ENCODE measurements around the gene KRT78.

KRT78 gene

GRCh38 chr12:52829986-52830770 lies 18.6 kb downstream of the KRT78 start:
- H2AFZ ChIP-seq = no peak overlapping the region
- no peaks in the 10 kb centered on the region for H3K79me2 ChIP-seq
- H3K4me2 ChIP-seq (ENCODE audit: low read length) = no peak overlapping the region
- H3K27me3 ChIP-seq (ENCODE audit: control insufficient read depth, insufficient read depth, low read length) = no peaks in the 10 kb centered on the region
- H3K4me3 ChIP-seq (ENCODE audit: low read depth, low read length) = no peak overlapping the region
- no peak overlapping the region for H3K27ac ChIP-seq
- no peaks in the 10 kb centered on the region for H3K4me1 ChIP-seq
- TF ChIP-seq, protein P1, sequence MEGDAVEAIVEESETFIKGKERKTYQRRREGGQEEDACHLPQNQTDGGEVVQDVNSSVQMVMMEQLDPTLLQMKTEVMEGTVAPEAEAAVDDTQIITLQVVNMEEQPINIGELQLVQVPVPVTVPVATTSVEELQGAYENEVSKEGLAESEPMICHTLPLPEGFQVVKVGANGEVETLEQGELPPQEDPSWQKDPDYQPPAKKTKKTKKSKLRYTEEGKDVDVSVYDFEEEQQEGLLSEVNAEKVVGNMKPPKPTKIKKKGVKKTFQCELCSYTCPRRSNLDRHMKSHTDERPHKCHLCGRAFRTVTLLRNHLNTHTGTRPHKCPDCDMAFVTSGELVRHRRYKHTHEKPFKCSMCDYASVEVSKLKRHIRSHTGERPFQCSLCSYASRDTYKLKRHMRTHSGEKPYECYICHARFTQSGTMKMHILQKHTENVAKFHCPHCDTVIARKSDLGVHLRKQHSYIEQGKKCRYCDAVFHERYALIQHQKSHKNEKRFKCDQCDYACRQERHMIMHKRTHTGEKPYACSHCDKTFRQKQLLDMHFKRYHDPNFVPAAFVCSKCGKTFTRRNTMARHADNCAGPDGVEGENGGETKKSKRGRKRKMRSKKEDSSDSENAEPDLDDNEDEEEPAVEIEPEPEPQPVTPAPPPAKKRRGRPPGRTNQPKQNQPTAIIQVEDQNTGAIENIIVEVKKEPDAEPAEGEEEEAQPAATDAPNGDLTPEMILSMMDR (IDR thresholded peaks at IDR 0.05) = no peak
- H3K9me3 ChIP-seq (ENCODE audit: control insufficient read depth, low read length) = no peaks in the 10 kb centered on the region
- H3K9ac ChIP-seq = no peak overlapping the region
- H3K36me3 ChIP-seq (ENCODE audit: control insufficient read depth, insufficient read depth, low read length) = no peaks in the 10 kb centered on the region

- Histone ChIP-seq H3K9ac (no peak overlapping the region), H3K27ac (no peak overlapping the region), H2AFZ (no peak overlapping the region), H3K79me2 (no peaks in the 10 kb centered on the region), H3K9me3 (ENCODE audit: control insufficient read depth, low read length) (no peaks in the 10 kb centered on the region), H3K4me1 (no peaks in the 10 kb centered on the region), H3K36me3 (ENCODE audit: control insufficient read depth, insufficient read depth, low read length) (no peaks in the 10 kb centered on the region), H3K4me2 (ENCODE audit: low read length) (no peak overlapping the region), H3K27me3 (ENCODE audit: control insufficient read depth, insufficient read depth, low read length) (no peaks in the 10 kb centered on the region), H3K4me3 (ENCODE audit: low read depth, low read length) (no peak overlapping the region)
- TF ChIP-seq, protein P1 (IDR thresholded peaks at IDR 0.05) = no peak
Measured at GRCh38 chr12:52828591-52829021, 20.2 kb downstream of the KRT78 start.

DNA sequence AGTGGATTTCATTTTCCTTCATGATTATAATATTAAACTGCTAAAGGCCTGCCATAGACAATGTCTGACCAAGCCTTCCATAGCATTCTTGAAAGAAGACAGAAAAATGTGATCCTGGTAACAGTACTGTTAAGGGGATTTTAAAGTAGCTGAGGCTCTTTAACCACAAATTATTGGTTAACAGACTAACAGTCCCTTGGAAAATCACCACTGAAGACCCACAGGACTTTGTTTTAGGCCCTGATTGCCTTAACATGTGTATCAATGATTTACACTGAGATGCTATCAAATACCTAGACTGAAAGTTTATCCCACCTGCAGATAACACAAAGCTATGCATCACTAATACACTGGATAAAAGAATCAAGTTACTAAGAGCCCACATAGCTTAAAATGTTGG lies 20.6 kb downstream of the KRT78 start:
- TF ChIP-seq, protein P1 (IDR thresholded peaks at IDR 0.05) = no peak
- H3K4me3 ChIP-seq (ENCODE audit: low read depth, low read length) = no peak overlapping the region
- no peaks in the 10 kb centered on the region for H3K27me3 ChIP-seq (ENCODE audit: control insufficient read depth, insufficient read depth, low read length)
- H3K9me3 ChIP-seq (ENCODE audit: control insufficient read depth, low read length) = no peaks in the 10 kb centered on the region
- no peak overlapping the region for H3K4me2 ChIP-seq (ENCODE audit: low read length)
- H2AFZ ChIP-seq = no peak overlapping the region
- no peaks in the 10 kb centered on the region for H3K36me3 ChIP-seq (ENCODE audit: control insufficient read depth, insufficient read depth, low read length)
- H3K79me2 ChIP-seq = no peaks in the 10 kb centered on the region
- no peak overlapping the region for H3K9ac ChIP-seq
- no peaks in the 10 kb centered on the region for H3K4me1 ChIP-seq
- H3K27ac ChIP-seq = no peak overlapping the region

DNA sequence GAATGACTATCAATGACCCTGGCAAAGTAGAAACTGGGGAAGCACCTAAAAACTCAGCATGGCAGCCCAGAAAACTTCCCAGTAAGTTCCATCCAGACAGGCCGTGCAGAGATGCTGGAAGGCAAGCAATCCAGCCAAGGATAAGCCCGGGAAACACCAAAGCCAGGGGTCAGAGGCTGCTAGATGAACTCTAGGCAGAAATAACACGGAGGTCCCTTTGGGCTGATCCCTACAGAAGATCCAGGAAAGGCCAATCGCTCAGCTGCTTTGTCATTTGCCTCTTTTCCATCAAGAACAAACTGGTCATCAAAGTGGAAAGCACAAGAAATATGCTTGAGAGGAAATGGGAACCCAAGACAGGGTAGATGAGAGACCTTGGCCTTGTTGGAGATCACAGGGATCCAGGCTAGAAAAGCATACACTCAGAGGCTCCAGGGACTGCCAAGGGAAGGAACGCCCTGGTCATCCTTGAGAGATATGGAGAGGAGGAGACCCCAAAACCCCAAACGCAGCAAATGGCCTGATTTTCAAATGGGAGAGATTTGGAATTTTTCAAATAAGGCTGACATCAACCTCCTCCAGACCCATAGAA lies 21.2 kb downstream of the KRT78 start:
- Histone ChIP-seq H3K9me3 (ENCODE audit: control insufficient read depth, low read length) (no peaks in the 10 kb centered on the region), H3K36me3 (ENCODE audit: control insufficient read depth, insufficient read depth, low read length) (no peaks in the 10 kb centered on the region), H3K27ac (no peak overlapping the region), H3K4me3 (ENCODE audit: low read depth, low read length) (no peak overlapping the region), H3K27me3 (ENCODE audit: control insufficient read depth, insufficient read depth, low read length) (no peaks in the 10 kb centered on the region), H3K79me2 (no peaks in the 10 kb centered on the region), H3K4me2 (ENCODE audit: low read length) (no peak overlapping the region), H3K4me1 (no peaks in the 10 kb centered on the region), H3K9ac (no peak overlapping the region), H2AFZ (no peak overlapping the region)
- TF ChIP-seq, protein P1 (IDR thresholded peaks at IDR 0.05) = no peak

Measured in parathyroid adenoma (tissue), 2 donors.